ENCODE data around the gene NCK2. TPM values are rescaled to one million over a fixed set of nuclear protein-coding genes. Genes with fewer than 3 reads are reported as not detected.
A peak's percentile ranks its signal among the peaks of the same experiment; 100 is the strongest.

Gene NCK2
- total RNA-seq, 1 experiment from 2014 or later, result 89.0 TPM

GRCh38 chr2:105845976-105846375 is 101.3 kb downstream of the NCK2 start:
- Mint-ChIP-seq H3K4me3 (ENCODE audit: unreplicated experiment) (no peak overlapping the region), H3K4me1 (ENCODE audit: low read depth, unreplicated experiment) (peaks cover 29% of the 10 kb centered on the region), H3K27ac (ENCODE audit: unreplicated experiment) (no peak overlapping the region), H3K9me3 (ENCODE audit: unreplicated experiment) (no peaks in the 10 kb centered on the region), H3K27me3 (ENCODE audit: insufficient read depth, unreplicated experiment) (no peaks in the 10 kb centered on the region), H3K36me3 (ENCODE audit: insufficient read depth, unreplicated experiment) (peaks cover 36% of the 10 kb centered on the region)
- Histone ChIP-seq H3K4me3 (ENCODE audit: low read depth, low read length) (no peak overlapping the region), H3K9me3 (no peaks in the 10 kb centered on the region), H3K4me1 (peaks cover 19% of the 10 kb centered on the region), H3K27me3 (replicated peaks; ENCODE audit: control insufficient read depth, insufficient read depth, low read length) (no peaks in the 10 kb centered on the region), H3K36me3 (ENCODE audit: control insufficient read depth, insufficient read depth, low read length) (no peaks in the 10 kb centered on the region)
- POLR2A ChIA-PET, result no interaction called here
- no peak for TF ChIP-seq CTCF (IDR thresholded peaks at IDR 0.05; ENCODE audit: insufficient read depth in 1 of 2, low read depth in 1 of 2, low read length in 1 of 2, severe bottlenecking in 1 of 2, unreplicated experiment in 1 of 2)
- CTCF ChIA-PET, result no interaction called here
- intact Hi-C loops (cut with micrococcal nuclease; ENCODE audit: unreplicated experiment), result no loop called here
- no peak for DNase-seq
- BruUV-seq (replicated peaks), result no TSS peak

- no TSS peak for BruUV-seq (replicated peaks)
- ChIA-PET POLR2A (no interaction called here), CTCF (no interaction called here)
Measured at GRCh38 chr2:105847056-105847455, 102.3 kb downstream of the NCK2 start.

GRCh38 chr2:105848367-105848766 is 103.7 kb downstream of the NCK2 start:
- no peak for TF ChIP-seq CTCF (IDR thresholded peaks at IDR 0.05; ENCODE audit: insufficient read depth in 1 of 2, low read depth in 1 of 2, low read length in 1 of 2, severe bottlenecking in 1 of 2, unreplicated experiment in 1 of 2)
- Histone ChIP-seq H3K4me1 (peaks cover 29% of the 10 kb centered on the region), H3K4me3 (ENCODE audit: low read depth, low read length) (no peak overlapping the region), H3K36me3 (ENCODE audit: control insufficient read depth, insufficient read depth, low read length) (no peaks in the 10 kb centered on the region), H3K9me3 (no peaks in the 10 kb centered on the region), H3K27me3 (replicated peaks; ENCODE audit: control insufficient read depth, insufficient read depth, low read length) (no peaks in the 10 kb centered on the region)
- ChIA-PET POLR2A (no interaction called here), CTCF (no interaction called here)
- no peaks in the 10 kb centered on the region for H3K9me3 Mint-ChIP-seq (ENCODE audit: unreplicated experiment)
- no peak overlapping the region for H3K4me3 Mint-ChIP-seq (ENCODE audit: unreplicated experiment)
- H3K4me1 Mint-ChIP-seq (ENCODE audit: low read depth, unreplicated experiment), result peaks cover 40% of the 10 kb centered on the region
- H3K36me3 Mint-ChIP-seq (ENCODE audit: insufficient read depth, unreplicated experiment), result peaks cover 41% of the 10 kb centered on the region
- BruUV-seq (replicated peaks), result no TSS peak
- intact Hi-C loops (cut with micrococcal nuclease; ENCODE audit: unreplicated experiment), result no loop called here
- H3K27ac Mint-ChIP-seq (ENCODE audit: unreplicated experiment), result no peak overlapping the region
- DNase-seq, result no peak
- no peaks in the 10 kb centered on the region for H3K27me3 Mint-ChIP-seq (ENCODE audit: insufficient read depth, unreplicated experiment)

More at GRCh38 chr2:105847056-105847455, 102.3 kb downstream of the NCK2 start:
- Mint-ChIP-seq H3K27ac (ENCODE audit: unreplicated experiment) (peak overlapping the region; percentile 50), H3K9me3 (ENCODE audit: unreplicated experiment) (no peaks in the 10 kb centered on the region), H3K4me1 (ENCODE audit: low read depth, unreplicated experiment) (peaks cover 37% of the 10 kb centered on the region), H3K36me3 (ENCODE audit: insufficient read depth, unreplicated experiment) (peaks cover 36% of the 10 kb centered on the region), H3K27me3 (ENCODE audit: insufficient read depth, unreplicated experiment) (no peaks in the 10 kb centered on the region), H3K4me3 (ENCODE audit: unreplicated experiment) (no peak overlapping the region)
- DNase-seq, result no peak
- Histone ChIP-seq H3K36me3 (ENCODE audit: control insufficient read depth, insufficient read depth, low read length) (no peaks in the 10 kb centered on the region), H3K9me3 (no peaks in the 10 kb centered on the region), H3K27me3 (replicated peaks; ENCODE audit: control insufficient read depth, insufficient read depth, low read length) (no peaks in the 10 kb centered on the region), H3K4me3 (ENCODE audit: low read depth, low read length) (no peak overlapping the region), H3K4me1 (peaks cover 27% of the 10 kb centered on the region)
- intact Hi-C loops (cut with micrococcal nuclease; ENCODE audit: unreplicated experiment), result no loop called here
- no peak for TF ChIP-seq CTCF (IDR thresholded peaks at IDR 0.05; ENCODE audit: insufficient read depth in 1 of 2, low read depth in 1 of 2, low read length in 1 of 2, severe bottlenecking in 1 of 2, unreplicated experiment in 1 of 2)
